H1 (cell line): ENCODE measurements around the gene CDRT4. TPM values are rescaled to one million over a fixed set of nuclear protein-coding genes. Genes with fewer than 3 reads are reported as not detected.

ENCODE experiments used
- CREB1 ChIP-seq: IDR thresholded peaks from 2 replicates; pipeline ENCODE4 v1.6.1; 2012; ENCODE audit warnings: inconsistent platforms
- GABPA ChIP-seq: IDR thresholded peaks from 2 replicates; pipeline ENCODE4 v1.6.1; 2011; ENCODE audit warnings: mild to moderate bottlenecking, low read length, moderate library complexity, borderline replicate concordance; ENCODE audit not compliant: insufficient read depth
- POLR2AphosphoS5 ChIP-seq: IDR thresholded peaks from 2 replicates; pipeline ENCODE4 v1.6.1; 2011; ENCODE audit warnings: low read depth, low read length
- polyA plus RNA-seq, 7 experiments: library from polyadenylated mRNA; depleted of rRNA in 3 of 7; stranded (reverse) in 5 of 7; unstranded in 2 of 7; fragments of >200 nt in 5 of 7; fragments of 200-250 nt in 2 of 7; gene quantifications; 1 replicate in 5 of 7; 2 replicates in 1 of 7; 4 replicates in 1 of 7; pipeline versions ENCODE4 v1.2.1 to v1.2.3, GENCODE V29; 2011 to 2013; ENCODE audit warnings: missing spikeins in 2 of 7, mixed read lengths in 2 of 7
- total RNA-seq: library from RNA; stranded (reverse); fragmentation: NEBNext Ultra II Directional; extraction: Animal tissue kit (Norgen Biotek cat#: 25700); gene quantifications from 2 replicates; pipeline ENCODE4 v1.2.1, GENCODE V29; 2021

Gene CDRT4
- total and polyA plus RNA-seq, 2 of the 8 experiments (the other 6 are each of a cell fraction or from before 2014, with no cell fraction given), result 2.6 to 5.6 TPM

DNA sequence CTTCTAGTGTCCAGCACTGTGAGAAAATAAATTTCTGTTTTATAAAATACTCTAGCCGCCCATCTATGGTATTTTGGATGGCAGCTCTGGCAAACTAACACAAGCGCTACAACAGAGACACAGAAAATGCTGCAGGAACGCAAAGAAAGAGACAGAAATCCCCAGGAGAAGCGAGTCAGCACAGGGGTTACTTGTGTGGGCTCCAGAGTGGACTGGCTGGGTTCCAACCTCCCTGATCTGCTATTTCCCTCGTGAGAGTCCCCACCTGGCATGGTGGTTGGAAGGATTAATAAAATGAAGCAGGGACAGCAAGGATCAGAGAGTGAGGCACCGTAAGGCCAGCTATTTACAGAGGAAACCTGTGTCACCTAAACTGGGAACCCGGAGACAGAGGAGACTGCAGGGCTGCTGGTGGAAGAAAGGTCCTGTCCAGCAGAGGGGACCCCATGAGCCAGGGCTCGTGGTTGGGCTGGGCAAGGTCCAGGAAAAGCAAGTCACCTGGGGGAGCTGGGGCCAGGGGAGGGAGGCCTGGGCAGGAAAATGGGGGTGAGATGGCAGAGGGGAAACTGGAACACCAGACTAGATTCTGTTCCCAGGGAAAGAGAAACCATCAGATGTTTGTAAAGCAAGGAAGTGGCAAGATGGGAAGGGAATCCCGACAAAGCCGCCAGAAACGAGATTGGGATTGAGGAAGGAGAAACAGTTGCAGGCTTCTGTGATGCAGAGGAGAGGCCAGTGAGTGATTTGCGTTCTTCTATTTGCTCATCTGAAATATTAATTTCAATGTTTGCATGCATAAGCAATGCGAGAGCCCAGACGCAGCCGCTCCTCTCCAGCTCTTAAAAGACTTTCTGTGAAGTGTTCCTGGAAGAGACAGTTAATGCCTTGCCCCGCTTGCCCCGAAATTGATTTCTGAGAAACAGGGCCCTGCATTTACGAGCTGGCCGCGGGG is 63.0 kb downstream of the CDRT4 start (continued):
- TF ChIP-seq GABPA (no peak), CREB1 (no peak), POLR2AphosphoS5 (no peak)
- TF ChIP-seq, all 59 proteins: peak for 0
